ENCODE data around the gene KDM5A. TPM values are rescaled to one million over a fixed set of nuclear protein-coding genes. Genes with fewer than 3 reads are reported as not detected.
"Not testable (repeated sequence)": the region's sequence is repeated elsewhere in the genome, so short reads cannot be mapped to it uniquely, and the experiment has no call there.

Gene KDM5A
- total RNA-seq, 3 donors from 2014 or later, result 54.6 to 76.2 (median 74.9) TPM

DNA sequence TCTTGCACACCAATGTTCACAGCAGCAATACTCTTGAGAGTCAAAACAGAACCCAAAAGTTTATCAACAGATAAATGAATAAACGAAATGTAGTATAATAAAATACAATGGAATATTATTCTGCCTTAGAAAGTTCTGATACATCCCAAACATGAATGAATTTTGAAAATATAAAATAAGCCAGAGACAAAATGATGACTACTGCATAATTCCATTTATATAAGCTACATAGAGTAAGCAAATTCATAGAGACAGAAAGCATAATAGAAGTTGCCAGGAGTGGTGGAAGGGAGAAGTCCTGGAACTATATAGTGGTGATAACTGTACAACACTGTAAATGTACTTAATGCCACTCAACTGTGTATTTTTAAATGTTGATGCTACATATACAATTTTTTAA lies 21.1 kb downstream of the KDM5A start:
- intact Hi-C loops (cut with DNase I, micrococcal nuclease), result no loop called here
- H3K36me3 ChIP-seq (ENCODE audit: low read depth), result peaks cover 11% of the 10 kb centered on the region
- TF ChIP-seq, protein P1, sequence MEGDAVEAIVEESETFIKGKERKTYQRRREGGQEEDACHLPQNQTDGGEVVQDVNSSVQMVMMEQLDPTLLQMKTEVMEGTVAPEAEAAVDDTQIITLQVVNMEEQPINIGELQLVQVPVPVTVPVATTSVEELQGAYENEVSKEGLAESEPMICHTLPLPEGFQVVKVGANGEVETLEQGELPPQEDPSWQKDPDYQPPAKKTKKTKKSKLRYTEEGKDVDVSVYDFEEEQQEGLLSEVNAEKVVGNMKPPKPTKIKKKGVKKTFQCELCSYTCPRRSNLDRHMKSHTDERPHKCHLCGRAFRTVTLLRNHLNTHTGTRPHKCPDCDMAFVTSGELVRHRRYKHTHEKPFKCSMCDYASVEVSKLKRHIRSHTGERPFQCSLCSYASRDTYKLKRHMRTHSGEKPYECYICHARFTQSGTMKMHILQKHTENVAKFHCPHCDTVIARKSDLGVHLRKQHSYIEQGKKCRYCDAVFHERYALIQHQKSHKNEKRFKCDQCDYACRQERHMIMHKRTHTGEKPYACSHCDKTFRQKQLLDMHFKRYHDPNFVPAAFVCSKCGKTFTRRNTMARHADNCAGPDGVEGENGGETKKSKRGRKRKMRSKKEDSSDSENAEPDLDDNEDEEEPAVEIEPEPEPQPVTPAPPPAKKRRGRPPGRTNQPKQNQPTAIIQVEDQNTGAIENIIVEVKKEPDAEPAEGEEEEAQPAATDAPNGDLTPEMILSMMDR (IDR thresholded peaks at IDR 0.05), result no peak

DNA sequence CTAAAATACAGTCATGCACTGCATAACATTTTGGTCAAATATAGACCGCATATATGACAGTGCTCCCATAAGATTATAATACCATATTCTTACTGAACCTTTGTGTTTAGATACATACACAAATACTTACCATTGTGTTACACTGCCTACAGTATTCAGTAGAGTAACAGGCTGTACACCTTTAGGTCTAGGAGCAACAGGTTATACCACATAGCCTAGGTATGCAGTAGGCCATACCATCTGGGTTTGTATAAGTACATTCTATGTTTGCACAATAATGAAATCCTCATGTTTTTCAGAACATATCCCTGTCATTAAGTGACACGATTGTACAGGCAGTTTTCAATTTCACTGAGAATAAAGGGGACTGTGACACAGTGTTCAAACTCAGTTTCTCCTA lies 22.3 kb downstream of the KDM5A start:
- H3K9me3 ChIP-seq, result peaks cover 9% of the 10 kb centered on the region
- H3K36me3 ChIP-seq (ENCODE audit: low read depth), result peaks cover 13% of the 10 kb centered on the region
- H3K4me1 ChIP-seq (ENCODE audit: low read depth), result no peaks in the 10 kb centered on the region
- intact Hi-C loops (cut with DNase I, micrococcal nuclease), result no loop called here
- DNase-seq, result no peak
- no peak overlapping the region for H3K4me3 ChIP-seq
- TF ChIP-seq, protein P1 (IDR thresholded peaks at IDR 0.05), result no peak
- ATAC-seq, result no peak

More for the DNA sequence above, 21.1 kb downstream of the KDM5A start:
- peaks cover 9% of the 10 kb centered on the region for H3K9me3 ChIP-seq
- H3K4me3 ChIP-seq, result no peak overlapping the region
- no peak for ATAC-seq
- H3K4me1 ChIP-seq (ENCODE audit: low read depth), result no peaks in the 10 kb centered on the region
- no peak for DNase-seq

DNA sequence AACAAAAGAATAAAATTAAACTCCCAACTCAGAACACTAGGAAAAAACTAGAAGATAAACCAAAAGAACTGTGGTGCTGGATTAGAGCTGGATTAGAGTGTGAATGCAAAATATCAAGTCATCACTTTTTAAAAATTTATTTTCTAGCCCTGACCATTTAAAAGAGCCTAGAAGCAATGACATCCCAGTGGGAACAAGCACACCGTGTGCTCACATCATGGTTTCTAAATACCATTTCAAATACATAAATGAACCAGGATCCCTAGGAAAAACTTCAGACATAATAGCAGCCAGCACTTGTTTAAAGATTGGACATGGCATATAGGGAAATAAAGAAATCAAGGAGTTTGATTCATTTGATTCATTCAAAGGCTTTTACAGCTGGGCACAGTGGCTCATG lies 30.0 kb downstream of the KDM5A start:
- Histone ChIP-seq H3K4me3 (no peak overlapping the region), H3K9me3 (no peaks in the 10 kb centered on the region), H3K36me3 (ENCODE audit: low read depth) (peaks cover 8% of the 10 kb centered on the region), H3K4me1 (ENCODE audit: low read depth) (peaks cover 4% of the 10 kb centered on the region)
- ATAC-seq, result no peak
- TF ChIP-seq, protein P1 (IDR thresholded peaks at IDR 0.05), result no peak
- DNase-seq, result no peak
- intact Hi-C loops (cut with DNase I, micrococcal nuclease), result no loop called here

DNA sequence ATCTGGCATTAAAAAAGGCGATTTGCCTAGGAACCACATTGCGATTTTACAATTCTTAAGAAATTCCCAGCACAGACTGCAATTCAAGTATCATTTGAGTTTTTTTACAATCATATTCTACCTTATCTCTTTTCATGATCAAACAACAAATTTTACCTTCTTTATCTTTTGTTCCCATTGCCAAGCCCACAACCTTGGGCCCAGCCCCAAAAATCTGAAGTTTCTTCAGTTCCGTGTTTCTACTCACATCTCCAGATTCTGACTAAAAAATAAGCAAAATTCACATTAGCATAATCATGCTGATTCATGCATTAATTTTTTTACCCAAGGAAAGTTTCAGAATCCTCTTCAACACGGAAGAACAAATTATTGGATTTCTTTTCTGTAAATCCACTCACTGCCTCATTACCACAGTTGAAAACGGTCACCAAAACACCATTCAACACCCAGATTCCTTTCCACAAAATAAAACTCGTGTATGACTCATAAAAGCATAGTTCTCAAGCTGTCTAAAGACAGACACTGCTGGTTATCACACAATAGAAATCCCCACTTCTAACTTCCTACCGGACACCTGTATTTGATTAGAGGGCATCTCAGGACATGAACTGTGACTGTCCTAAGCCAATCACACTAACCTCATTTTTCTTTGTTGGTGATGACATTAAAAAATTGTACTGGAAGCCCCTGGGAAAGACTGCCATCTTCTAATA lies 32.7 kb downstream of the KDM5A start:
- no peak overlapping the region for H3K4me3 ChIP-seq
- no peaks in the 10 kb centered on the region for H3K9me3 ChIP-seq
- TF ChIP-seq, protein P1 (IDR thresholded peaks at IDR 0.05), result no peak
- peaks cover 4% of the 10 kb centered on the region for H3K4me1 ChIP-seq (ENCODE audit: low read depth)
- ATAC-seq (peak; percentile 61), DNase-seq (no peak)
- intact Hi-C loops (cut with DNase I, micrococcal nuclease), result no loop called here
- H3K36me3 ChIP-seq (ENCODE audit: low read depth), result peaks cover 9% of the 10 kb centered on the region

DNA sequence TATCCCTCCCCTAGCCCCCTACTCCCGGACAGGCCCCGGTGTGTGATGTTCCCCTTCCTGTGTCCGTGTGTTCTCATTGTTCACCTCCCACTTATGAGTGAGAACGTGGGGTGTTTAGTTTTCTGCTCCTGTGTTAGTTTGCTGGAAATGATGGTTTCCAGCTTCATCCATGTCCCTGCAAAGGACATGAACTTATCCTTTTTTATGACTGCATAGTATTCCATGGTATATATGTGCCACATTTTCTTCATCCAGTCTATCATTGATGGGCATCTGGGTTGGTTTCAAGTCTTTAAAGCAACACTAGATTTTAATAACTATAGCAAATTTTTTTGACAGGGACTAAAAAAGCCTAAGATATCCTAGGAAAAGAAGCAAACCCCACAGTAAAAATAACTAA lies 37.9 kb downstream of the KDM5A start:
- DNase-seq; H3K4me3 ChIP-seq; intact Hi-C loops (cut with DNase I, micrococcal nuclease); H3K4me1 ChIP-seq (ENCODE audit: low read depth); H3K9me3 ChIP-seq; ATAC-seq: not testable (repeated sequence)
- H3K36me3 ChIP-seq (ENCODE audit: low read depth), result peaks cover 15% of the 10 kb centered on the region

DNA sequence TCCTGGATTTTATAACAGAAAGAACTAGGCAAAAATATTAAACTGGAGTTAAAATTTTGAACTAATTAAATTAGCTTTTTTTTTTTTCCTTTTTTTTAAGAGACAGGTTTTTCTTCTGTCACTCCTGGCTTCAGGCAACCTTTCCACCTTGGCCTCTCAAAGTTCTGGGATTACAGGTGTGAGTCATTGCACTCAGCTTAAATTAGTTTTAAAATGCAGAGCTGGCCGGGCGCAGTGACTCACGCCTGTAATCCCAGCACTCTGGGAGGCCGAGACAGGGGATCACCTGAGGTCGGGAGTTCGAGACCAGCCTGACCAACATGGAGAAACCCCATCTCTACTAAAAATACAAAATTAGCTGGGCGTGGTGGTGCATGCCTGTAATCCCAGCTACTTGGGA lies 39.5 kb downstream of the KDM5A start:
- H3K4me3 ChIP-seq; H3K9me3 ChIP-seq; H3K4me1 ChIP-seq (ENCODE audit: low read depth); intact Hi-C loops (cut with DNase I, micrococcal nuclease); ATAC-seq; DNase-seq: not testable (repeated sequence)
- peaks cover 15% of the 10 kb centered on the region for H3K36me3 ChIP-seq (ENCODE audit: low read depth)

DNA sequence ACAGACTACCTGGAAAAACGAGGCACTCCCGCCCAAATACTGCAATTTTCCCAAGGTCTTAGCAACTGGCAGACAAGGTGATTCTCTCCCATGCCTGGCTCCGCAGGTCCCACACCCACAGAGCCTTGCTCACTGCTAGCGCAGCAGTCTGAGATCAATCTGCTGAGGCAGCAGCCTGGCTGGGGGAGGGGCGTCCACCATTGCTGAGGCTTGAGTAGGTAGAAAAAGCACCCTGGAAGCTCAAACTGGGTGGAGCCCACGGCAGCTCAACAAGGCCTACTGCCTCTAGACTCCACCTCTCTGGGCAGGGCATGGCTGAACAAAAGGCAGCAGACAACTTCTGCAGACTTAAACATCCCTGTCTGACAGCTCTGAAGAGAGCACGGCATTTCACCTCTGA lies 46.1 kb downstream of the KDM5A start:
- DNase-seq; intact Hi-C loops (cut with DNase I, micrococcal nuclease); ATAC-seq; H3K4me1 ChIP-seq (ENCODE audit: low read depth); H3K9me3 ChIP-seq; H3K4me3 ChIP-seq; H3K36me3 ChIP-seq (ENCODE audit: low read depth): not testable (repeated sequence)
